NT2/D1 (cell line): ENCODE measurements around the gene CRACR2B.
A peak's percentile ranks its signal among the peaks of the same experiment; 100 is the strongest.

Experiments
- DNase-seq: peaks from one replicate; pipeline ENCODE4 v3.0.0-alpha.2; 2011; ENCODE audit warnings: low read depth, low spot score
- H3K27me3 ChIP-seq: 2 replicates; pipeline ENCODE4 v1.6.0; 2011; ENCODE audit warnings: mild to moderate bottlenecking; ENCODE audit not compliant: insufficient read length, insufficient read depth
- H3K36me3 ChIP-seq: 2 replicates; pipeline ENCODE4 v1.6.1; 2011; ENCODE audit warnings: mild to moderate bottlenecking, low read length, mixed read lengths; ENCODE audit not compliant: insufficient read depth, insufficient read length
- H3K4me1 ChIP-seq: 2 replicates; pipeline ENCODE4 v1.5.1; 2011; ENCODE audit not compliant: insufficient read depth, insufficient read length
- H3K4me3 ChIP-seq: 2 replicates; pipeline ENCODE4 v1.5.1; 2011; ENCODE audit warnings: low read depth; ENCODE audit not compliant: insufficient read length
- H3K9ac ChIP-seq: 2 replicates; pipeline ENCODE4 v1.6.0; 2011; ENCODE audit warnings: low read depth; ENCODE audit not compliant: insufficient read length
- H3K9me3 ChIP-seq: 2 replicates; pipeline ENCODE4 v1.5.1; 2011; ENCODE audit warnings: mild to moderate bottlenecking, low read length; ENCODE audit not compliant: insufficient read depth
- SUZ12 ChIP-seq: IDR thresholded peaks from 2 replicates; pipeline ENCODE4 v1.6.1; 2011; ENCODE audit not compliant: insufficient read length, insufficient read depth; ENCODE audit errors: extremely low read depth
- YY1 ChIP-seq: IDR thresholded peaks from 2 replicates; pipeline ENCODE4 v1.6.1; 2011; ENCODE audit not compliant: insufficient read length, insufficient read depth
- ZNF274 ChIP-seq: IDR thresholded peaks from 2 replicates; pipeline ENCODE4 v1.6.1; 2011; ENCODE audit warnings: mild to moderate bottlenecking, low read depth, low read length

CRACR2B gene

DNA sequence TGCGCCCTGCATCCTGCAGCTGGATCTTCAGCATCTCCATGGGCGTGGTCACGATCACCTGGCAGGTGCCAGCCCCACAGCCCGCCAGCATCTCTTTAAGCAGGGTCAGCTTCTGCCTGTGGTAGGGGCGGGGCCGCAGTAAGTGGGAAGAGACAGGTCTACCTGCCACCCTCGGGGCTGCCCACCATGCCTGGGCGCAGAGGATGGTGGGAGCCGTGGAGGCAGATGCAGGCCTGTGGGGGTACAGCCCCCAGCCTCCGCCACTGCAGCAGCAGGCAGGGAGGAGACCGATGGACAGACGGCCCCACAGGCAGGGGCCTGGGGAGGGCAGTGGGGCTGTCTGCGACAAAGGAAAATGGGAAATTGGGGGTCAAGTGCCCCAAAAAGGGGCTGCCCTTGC is 34.8 kb upstream of the CRACR2B start:
- no peaks in the 10 kb centered on the region for H3K27me3 ChIP-seq
- H3K4me3 ChIP-seq, result no peak overlapping the region
- TF ChIP-seq SUZ12 (no peak), ZNF274 (no peak), YY1 (no peak)
- peaks cover 54% of the 10 kb centered on the region for H3K4me1 ChIP-seq
- peaks cover 39% of the 10 kb centered on the region for H3K36me3 ChIP-seq
- no peak overlapping the region for H3K9ac ChIP-seq
- no peak for DNase-seq
- H3K9me3 ChIP-seq, result no peaks in the 10 kb centered on the region

DNA sequence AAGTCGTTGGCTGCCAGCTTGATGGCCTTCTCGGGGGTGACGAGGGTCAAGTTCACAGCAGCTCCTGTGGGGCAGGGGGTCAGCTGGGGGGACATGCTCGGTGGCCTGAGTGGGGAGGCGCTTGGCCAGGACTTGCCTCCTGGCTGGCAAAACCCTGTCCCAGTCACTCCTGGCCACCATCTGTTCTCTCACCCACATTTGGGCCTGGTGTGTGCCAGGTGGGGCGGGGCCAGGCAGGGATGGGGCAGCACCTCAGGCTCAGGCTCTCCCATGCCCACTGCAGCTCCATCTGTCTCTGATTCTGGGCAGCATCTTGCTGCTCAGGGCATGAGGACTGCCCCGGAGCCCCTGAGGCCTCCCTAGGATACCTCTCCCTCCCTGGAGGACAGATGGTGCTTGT is 34.2 kb upstream of the CRACR2B start:
- peak overlapping the region; percentile 15 for H3K9ac ChIP-seq
- no peak for TF ChIP-seq SUZ12
- TF ChIP-seq ZNF274, result no peak
- no peak for TF ChIP-seq YY1
- peaks cover 39% of the 10 kb centered on the region for H3K36me3 ChIP-seq
- DNase-seq, result no peak
- H3K4me3 ChIP-seq, result no peak overlapping the region
- H3K27me3 ChIP-seq, result no peaks in the 10 kb centered on the region
- peaks cover 53% of the 10 kb centered on the region for H3K4me1 ChIP-seq
- H3K9me3 ChIP-seq, result no peaks in the 10 kb centered on the region

DNA sequence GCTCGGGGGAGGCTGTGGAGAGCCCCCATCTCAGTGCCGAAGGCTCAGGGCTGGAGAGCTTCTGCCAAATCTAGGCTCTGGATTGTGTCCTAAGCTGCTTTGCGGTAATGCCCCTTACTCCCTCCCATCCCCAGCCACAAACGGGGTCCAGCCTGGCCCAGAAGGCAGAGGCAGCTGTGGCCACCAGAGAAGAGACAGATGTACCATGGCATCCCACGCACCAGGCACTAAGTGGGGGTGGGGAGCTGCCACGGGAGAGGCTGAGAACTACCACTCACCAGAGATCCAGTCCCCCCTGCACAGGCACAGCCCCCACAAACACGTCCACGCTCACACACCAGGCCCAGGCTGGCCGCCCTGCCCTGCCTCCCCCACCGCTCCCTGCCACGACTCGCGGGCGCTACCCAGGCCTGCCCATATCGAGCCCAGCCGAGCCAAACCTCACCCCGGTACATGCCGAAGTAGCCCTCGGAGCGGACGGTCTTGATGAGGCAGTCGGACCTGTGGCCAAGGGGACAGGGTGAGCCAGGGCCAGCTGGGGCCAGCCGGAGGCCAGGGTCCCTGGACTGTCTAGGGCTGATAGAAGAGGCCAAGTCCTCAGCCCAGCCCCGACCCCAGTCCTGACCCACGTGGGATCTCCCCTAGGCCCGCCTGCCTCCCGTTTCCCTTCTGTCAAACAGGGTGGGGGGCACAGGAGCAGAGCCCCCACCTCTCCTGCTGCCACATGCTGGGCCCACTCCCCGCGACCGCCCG is 33.5 kb upstream of the CRACR2B start:
- Histone ChIP-seq H3K27me3 (no peaks in the 10 kb centered on the region), H3K9ac (peak overlapping the region; percentile 59), H3K9me3 (no peaks in the 10 kb centered on the region), H3K36me3 (peaks cover 43% of the 10 kb centered on the region), H3K4me1 (peaks cover 49% of the 10 kb centered on the region), H3K4me3 (no peak overlapping the region)
- TF ChIP-seq YY1, result no peak
- TF ChIP-seq SUZ12, result no peak
- TF ChIP-seq ZNF274, result no peak
- no peak for DNase-seq

DNA sequence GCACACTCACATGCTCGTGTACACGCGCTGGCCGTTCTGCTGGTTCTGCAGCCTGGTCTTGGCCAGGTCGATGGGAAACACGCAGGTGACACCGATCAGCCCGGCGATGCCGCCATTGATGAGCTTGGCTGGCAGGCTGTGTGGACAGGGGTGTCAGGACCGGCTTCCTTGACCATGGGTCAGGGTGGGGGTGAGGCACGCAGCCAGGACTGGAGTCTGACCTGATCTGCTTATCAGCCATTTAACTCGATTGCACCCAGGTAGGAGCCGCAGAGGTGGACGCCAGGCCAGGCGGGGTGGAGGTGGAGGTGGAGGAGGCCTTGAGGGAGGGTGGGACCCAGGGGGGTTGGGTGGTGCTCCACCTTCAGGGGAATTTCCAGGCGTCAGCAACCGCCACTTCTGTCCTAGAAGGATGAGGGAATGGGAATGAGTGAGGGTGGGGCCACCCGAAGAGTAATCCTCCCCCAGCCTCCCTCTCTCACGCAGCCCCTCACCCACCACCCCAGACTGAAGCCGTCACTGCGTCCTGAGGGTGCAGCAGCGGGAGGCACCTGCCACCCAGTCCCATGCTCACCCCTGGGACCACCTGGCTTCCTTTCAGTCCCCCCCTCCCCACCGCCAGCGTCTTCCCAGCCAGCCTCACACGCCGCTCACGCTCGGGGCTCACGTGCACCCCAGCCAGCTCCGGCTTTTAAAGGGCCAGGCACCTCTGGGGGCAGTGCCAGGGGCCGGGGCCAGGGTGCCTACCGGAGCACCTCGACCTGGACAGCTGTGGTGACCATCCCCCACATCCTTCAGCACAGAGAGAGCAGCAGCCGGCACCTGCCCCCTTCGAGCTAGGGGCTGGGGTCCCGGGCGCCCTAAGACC is 32.7 kb upstream of the CRACR2B start:
- DNase-seq, result no peak
- Histone ChIP-seq H3K36me3 (peaks cover 52% of the 10 kb centered on the region), H3K27me3 (no peaks in the 10 kb centered on the region), H3K9ac (peak overlapping the region; percentile 77), H3K4me1 (peaks cover 50% of the 10 kb centered on the region), H3K9me3 (no peaks in the 10 kb centered on the region), H3K4me3 (peak overlapping the region; percentile 24)
- TF ChIP-seq SUZ12 (no peak), ZNF274 (no peak), YY1 (no peak)

DNA sequence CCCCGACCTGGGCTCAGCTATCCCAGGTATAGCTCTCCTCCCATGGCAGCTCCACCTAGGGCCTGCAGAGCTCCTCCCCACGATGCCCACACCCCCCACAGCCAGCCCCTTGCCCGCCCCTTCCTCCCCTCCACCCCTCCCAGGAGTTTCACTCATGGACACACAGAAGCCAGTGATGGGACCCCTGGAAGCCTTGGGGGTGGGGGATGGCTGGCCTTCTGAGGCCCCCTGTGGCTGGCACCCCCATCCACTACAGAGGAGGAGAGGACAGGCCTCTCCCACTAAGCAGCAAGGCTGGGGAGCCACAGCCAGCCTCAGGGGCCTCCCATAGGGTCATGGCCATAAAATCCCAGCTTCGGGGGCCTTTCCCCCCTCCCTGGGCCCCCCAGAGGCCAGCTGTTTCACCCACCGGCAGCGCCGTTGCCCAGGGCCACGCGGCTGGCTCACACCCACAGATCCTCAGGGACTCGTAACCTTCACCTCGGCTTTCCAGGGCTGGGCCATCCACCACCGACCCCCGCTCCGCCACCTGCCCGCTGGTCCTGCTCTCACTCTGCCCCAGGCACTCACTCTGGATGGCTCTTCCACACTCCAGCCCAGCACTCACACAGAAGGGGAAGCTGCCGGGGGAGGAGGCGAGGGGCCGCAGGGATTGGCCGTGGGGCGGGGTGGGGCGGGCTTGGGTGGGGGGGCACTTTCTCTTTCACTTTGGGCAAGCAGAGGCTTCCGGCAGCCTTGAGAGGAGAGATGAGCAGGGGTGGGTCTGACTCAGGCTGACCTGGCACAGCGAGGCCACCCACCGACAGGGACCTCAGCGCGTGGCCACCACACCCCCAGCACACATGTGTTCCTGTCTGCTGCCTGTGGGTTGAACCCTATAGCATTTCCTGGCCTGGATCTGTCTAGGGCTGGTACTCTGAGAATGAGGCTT is 31.8 kb upstream of the CRACR2B start:
- no peaks in the 10 kb centered on the region for H3K9me3 ChIP-seq
- peak overlapping the region; percentile 94 for H3K4me3 ChIP-seq
- no peaks in the 10 kb centered on the region for H3K27me3 ChIP-seq
- peaks cover 46% of the 10 kb centered on the region for H3K4me1 ChIP-seq
- TF ChIP-seq SUZ12 (no peak), YY1 (no peak), ZNF274 (no peak)
- no peak for DNase-seq
- H3K9ac ChIP-seq, result peak overlapping the region; percentile 88
- H3K36me3 ChIP-seq, result peaks cover 60% of the 10 kb centered on the region

DNA sequence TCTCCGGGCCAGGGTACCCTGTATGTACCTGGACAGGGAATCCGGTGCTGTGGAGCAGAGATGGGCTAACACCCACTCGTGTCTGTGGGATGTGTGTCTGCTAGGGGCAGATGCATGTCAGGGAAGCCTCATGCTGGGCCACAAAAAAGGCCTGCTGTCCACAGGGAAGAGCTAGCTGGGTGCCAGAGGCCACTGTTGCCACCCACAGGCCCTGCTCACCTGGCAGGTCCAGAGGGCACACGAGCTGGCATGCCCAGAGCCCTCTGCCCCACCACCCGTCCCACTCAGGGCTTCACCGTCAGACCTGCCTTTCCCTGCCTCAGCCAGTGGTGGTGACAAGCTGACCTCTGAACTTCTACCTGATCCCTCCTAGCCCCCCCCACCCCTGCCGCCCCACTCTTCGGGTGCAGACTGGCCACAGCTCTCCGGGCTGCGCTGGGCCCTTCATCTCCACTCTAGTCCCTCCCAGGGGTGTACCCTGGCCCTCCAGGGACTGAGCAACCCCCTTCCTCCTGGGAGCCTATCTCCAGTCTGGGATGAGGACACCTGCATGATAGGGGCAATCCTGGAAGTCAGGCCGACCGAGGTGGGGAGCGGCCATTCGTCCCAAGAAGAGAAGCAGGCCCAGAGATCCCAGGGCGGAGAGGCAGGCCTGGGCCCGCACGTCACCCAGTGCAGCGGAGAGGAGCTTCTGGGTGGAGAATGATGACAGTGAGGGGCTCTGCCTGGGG is 31.0 kb upstream of the CRACR2B start:
- Histone ChIP-seq H3K4me3 (peak overlapping the region; percentile 94), H3K36me3 (peaks cover 60% of the 10 kb centered on the region), H3K9ac (peak overlapping the region; percentile 88), H3K9me3 (no peaks in the 10 kb centered on the region), H3K4me1 (peaks cover 38% of the 10 kb centered on the region), H3K27me3 (no peaks in the 10 kb centered on the region)
- no peak for DNase-seq
- no peak for TF ChIP-seq ZNF274
- TF ChIP-seq YY1, result no peak
- no peak for TF ChIP-seq SUZ12
